ENCODE measurements around the gene MTHFD1.

Gene MTHFD1

GRCh38 chr14:64444984-64445845 lies 57.1 kb downstream of the MTHFD1 start:
- DNase-seq (ENCODE audit: low spot score): peak; percentile 67
- peak overlapping the region; percentile 74 for H3K27ac Mint-ChIP-seq
- peaks cover 36% of the 10 kb centered on the region for H3K4me1 Mint-ChIP-seq (ENCODE audit: low read depth)
- H3K36me3 Mint-ChIP-seq (ENCODE audit: low read depth): peaks cover 58% of the 10 kb centered on the region
- no peaks in the 10 kb centered on the region for H3K9me3 Mint-ChIP-seq
- H3K27me3 Mint-ChIP-seq (ENCODE audit: low read depth): no peaks in the 10 kb centered on the region
- H3K4me3 Mint-ChIP-seq: peak overlapping the region; percentile 57

- Mint-ChIP-seq H3K27ac (peak overlapping the region; percentile 41), H3K36me3 (ENCODE audit: low read depth) (peaks cover 54% of the 10 kb centered on the region), H3K4me3 (no peak overlapping the region)
These were observed 59.9 kb downstream of the MTHFD1 start for GRCh38 chr14:64447876-64448670.

GRCh38 chr14:64450255-64450654 lies 62.1 kb downstream of the MTHFD1 start:
- no peak for DNase-seq (ENCODE audit: low spot score)
- peaks cover 52% of the 10 kb centered on the region for H3K36me3 Mint-ChIP-seq (ENCODE audit: low read depth)
- no peak overlapping the region for H3K4me3 Mint-ChIP-seq
- H3K4me1 Mint-ChIP-seq (ENCODE audit: low read depth): peaks cover 18% of the 10 kb centered on the region
- no peaks in the 10 kb centered on the region for H3K9me3 Mint-ChIP-seq
- H3K27ac Mint-ChIP-seq: peak overlapping the region; percentile 26
- no peaks in the 10 kb centered on the region for H3K27me3 Mint-ChIP-seq (ENCODE audit: low read depth)

More at GRCh38 chr14:64447876-64448670, 59.9 kb downstream of the MTHFD1 start:
- no peak for DNase-seq (ENCODE audit: low spot score)
- Mint-ChIP-seq H3K4me1 (ENCODE audit: low read depth) (peaks cover 34% of the 10 kb centered on the region), H3K27me3 (ENCODE audit: low read depth) (no peaks in the 10 kb centered on the region), H3K9me3 (no peaks in the 10 kb centered on the region)

GRCh38 chr14:64454671-64455070 lies 66.5 kb downstream of the MTHFD1 start:
- Mint-ChIP-seq H3K36me3 (ENCODE audit: low read depth) (peaks cover 65% of the 10 kb centered on the region), H3K4me1 (ENCODE audit: low read depth) (peaks cover 11% of the 10 kb centered on the region), H3K27ac (no peak overlapping the region), H3K9me3 (no peaks in the 10 kb centered on the region), H3K4me3 (no peak overlapping the region), H3K27me3 (ENCODE audit: low read depth) (no peaks in the 10 kb centered on the region)
- no peak for DNase-seq (ENCODE audit: low spot score)

GRCh38 chr14:64459405-64460136 lies 71.4 kb downstream of the MTHFD1 start:
- peaks cover 18% of the 10 kb centered on the region for H3K4me1 Mint-ChIP-seq (ENCODE audit: low read depth)
- H3K36me3 Mint-ChIP-seq (ENCODE audit: low read depth): peaks cover 52% of the 10 kb centered on the region
- H3K27ac Mint-ChIP-seq: no peak overlapping the region
- no peaks in the 10 kb centered on the region for H3K9me3 Mint-ChIP-seq
- no peak for DNase-seq (ENCODE audit: low spot score)
- no peaks in the 10 kb centered on the region for H3K27me3 Mint-ChIP-seq (ENCODE audit: low read depth)
- H3K4me3 Mint-ChIP-seq: no peak overlapping the region

GRCh38 chr14:64461221-64461620 lies 73.1 kb downstream of the MTHFD1 start:
- DNase-seq (ENCODE audit: low spot score): no peak
- Mint-ChIP-seq H3K9me3 (no peaks in the 10 kb centered on the region), H3K36me3 (ENCODE audit: low read depth) (peaks cover 42% of the 10 kb centered on the region), H3K4me3 (no peak overlapping the region), H3K27ac (peak overlapping the region; percentile 70), H3K4me1 (ENCODE audit: low read depth) (peaks cover 28% of the 10 kb centered on the region), H3K27me3 (ENCODE audit: low read depth) (no peaks in the 10 kb centered on the region)

- peaks cover 31% of the 10 kb centered on the region for H3K36me3 Mint-ChIP-seq (ENCODE audit: low read depth)
- H3K27ac Mint-ChIP-seq: no peak overlapping the region
- H3K9me3 Mint-ChIP-seq: no peaks in the 10 kb centered on the region
- H3K27me3 Mint-ChIP-seq (ENCODE audit: low read depth): no peaks in the 10 kb centered on the region
- DNase-seq (ENCODE audit: low spot score): no peak
- H3K4me3 Mint-ChIP-seq: no peak overlapping the region
- H3K4me1 Mint-ChIP-seq (ENCODE audit: low read depth): peaks cover 38% of the 10 kb centered on the region
These were observed 75.0 kb downstream of the MTHFD1 start for GRCh38 chr14:64463195-64463594.

GRCh38 chr14:64463873-64464272 lies 75.7 kb downstream of the MTHFD1 start:
- H3K4me1 Mint-ChIP-seq (ENCODE audit: low read depth): peaks cover 44% of the 10 kb centered on the region
- no peak overlapping the region for H3K27ac Mint-ChIP-seq
- H3K36me3 Mint-ChIP-seq (ENCODE audit: low read depth): peaks cover 25% of the 10 kb centered on the region
- peak overlapping the region; percentile 90 for H3K4me3 Mint-ChIP-seq
- DNase-seq (ENCODE audit: low spot score): no peak
- H3K27me3 Mint-ChIP-seq (ENCODE audit: low read depth): no peaks in the 10 kb centered on the region
- H3K9me3 Mint-ChIP-seq: no peaks in the 10 kb centered on the region

GRCh38 chr14:64464651-64465050 lies 76.5 kb downstream of the MTHFD1 start:
- Mint-ChIP-seq H3K9me3 (no peaks in the 10 kb centered on the region), H3K4me3 (peak overlapping the region; percentile 90), H3K36me3 (ENCODE audit: low read depth) (peaks cover 17% of the 10 kb centered on the region), H3K27ac (peak overlapping the region; percentile 76), H3K27me3 (ENCODE audit: low read depth) (no peaks in the 10 kb centered on the region), H3K4me1 (ENCODE audit: low read depth) (peaks cover 40% of the 10 kb centered on the region)
- no peak for DNase-seq (ENCODE audit: low spot score)

- peaks cover 12% of the 10 kb centered on the region for H3K36me3 Mint-ChIP-seq (ENCODE audit: low read depth)
- H3K9me3 Mint-ChIP-seq: no peaks in the 10 kb centered on the region
- peaks cover 37% of the 10 kb centered on the region for H3K4me1 Mint-ChIP-seq (ENCODE audit: low read depth)
- H3K27me3 Mint-ChIP-seq (ENCODE audit: low read depth): no peaks in the 10 kb centered on the region
- DNase-seq (ENCODE audit: low spot score): peak; percentile 61
- H3K4me3 Mint-ChIP-seq: peak within 1 kb of the TSS; percentile 94
- peak within 1 kb of the TSS; percentile 77 for H3K27ac Mint-ChIP-seq
These were observed 77.2 kb downstream of the MTHFD1 start, which contains the start of gene AKAP5 for GRCh38 chr14:64465191-64465822. AKAP5 (plus strand) TSS chr14:64465499; CDS start chr14:64468395, 2,896 bp downstream.

GRCh38 chr14:64465831-64466554 lies 77.8 kb downstream of the MTHFD1 start:
- Mint-ChIP-seq H3K27me3 (ENCODE audit: low read depth) (no peaks in the 10 kb centered on the region), H3K9me3 (no peaks in the 10 kb centered on the region), H3K36me3 (ENCODE audit: low read depth) (peaks cover 11% of the 10 kb centered on the region), H3K4me1 (ENCODE audit: low read depth) (peaks cover 37% of the 10 kb centered on the region), H3K4me3 (peak overlapping the region; percentile 94), H3K27ac (peak overlapping the region; percentile 77)
- no peak for DNase-seq (ENCODE audit: low spot score)

GRCh38 chr14:64467101-64467500 lies 78.9 kb downstream of the MTHFD1 start:
- peaks cover 37% of the 10 kb centered on the region for H3K4me1 Mint-ChIP-seq (ENCODE audit: low read depth)
- peaks cover 13% of the 10 kb centered on the region for H3K36me3 Mint-ChIP-seq (ENCODE audit: low read depth)
- H3K4me3 Mint-ChIP-seq: no peak overlapping the region
- DNase-seq (ENCODE audit: low spot score): no peak
- no peaks in the 10 kb centered on the region for H3K9me3 Mint-ChIP-seq
- no peaks in the 10 kb centered on the region for H3K27me3 Mint-ChIP-seq (ENCODE audit: low read depth)
- H3K27ac Mint-ChIP-seq: no peak overlapping the region

GRCh38 chr14:64467566-64467965 lies 79.4 kb downstream of the MTHFD1 start:
- DNase-seq (ENCODE audit: low spot score): no peak
- Mint-ChIP-seq H3K27ac (peak overlapping the region; percentile 53), H3K27me3 (ENCODE audit: low read depth) (no peaks in the 10 kb centered on the region), H3K4me1 (ENCODE audit: low read depth) (peaks cover 37% of the 10 kb centered on the region), H3K9me3 (no peaks in the 10 kb centered on the region), H3K4me3 (peak overlapping the region; percentile 58), H3K36me3 (ENCODE audit: low read depth) (peaks cover 12% of the 10 kb centered on the region)

Data from T-helper 2 cell treated with Interferon-gamma antibody and Interleukin-4, amounts not matched to agents 5 μg/mL and 100 μg/mL, for 36 hours (primary cell).